BJ (cell line): ENCODE data around the gene ZNF385C. TPM values are rescaled to one million over a fixed set of nuclear protein-coding genes. Genes with fewer than 3 reads are reported as not detected.

Experiments
- CTCF ChIA-PET: fragments of 350-600 bp; formaldehyde crosslinking; extraction: SDS; loops from one replicate; lab custom pipeline; 2021; ENCODE audit warnings: antibody characterized with exemption, inconsistent platforms; lab: Yijun Ruan, JAX
- POLR2A ChIA-PET: fragments of 300-600 bp; sonication (Branson Sonifier 250); formaldehyde crosslinking; extraction: SDS; loops from one replicate; lab custom pipeline; 2021; ENCODE audit warnings: antibody characterized with exemption; lab: Charles Lee
- DNase-seq: peaks from one replicate; pipeline ENCODE4 v3.0.0-alpha.2; 2011; ENCODE audit warnings: low read depth
- H3K27me3 ChIP-seq: 2 replicates; pipeline ENCODE4 v1.6.0; 2011; ENCODE audit warnings: low read length; ENCODE audit not compliant: control insufficient read depth, insufficient read depth
- H3K36me3 ChIP-seq: 2 replicates; pipeline ENCODE4 v1.5.1; 2011; ENCODE audit warnings: low read length; ENCODE audit not compliant: control insufficient read depth, insufficient read depth
- H3K4me3 ChIP-seq: 2 replicates; pipeline ENCODE4 v1.5.1; 2011; ENCODE audit warnings: low read depth, mild to moderate bottlenecking, control low read depth, low read length
- CTCF ChIP-seq: IDR thresholded peaks from 2 replicates; pipeline ENCODE4 v1.5.1; 2011; ENCODE audit warnings: low read depth, mild to moderate bottlenecking, control low read depth, inconsistent platforms, low read length, moderate library complexity; ENCODE audit not compliant: insufficient read depth
- polyA plus RNA-seq: library from polyadenylated mRNA; depleted of rRNA; stranded (reverse); fragments of >200 nt; gene quantifications from 2 replicates; pipeline ENCODE4 v1.2.3, GENCODE V29; 2011

Gene ZNF385C
- polyA plus RNA-seq, 1 experiment: not detected

GRCh38 chr17:42110301-42111264 lies 12.3 kb upstream of the ZNF385C start:
- ChIA-PET CTCF (interaction anchor here (0.5 to 11.1 kb wide), 6 partner anchors 10 to 407 kb away, joined by 3 to 163 read pairs (median 4); partner anchors contain the start of genes CNP and ZNF385C), POLR2A (no interaction called here)
- H3K4me3 ChIP-seq: no peak overlapping the region
- H3K36me3 ChIP-seq: peaks cover 10% of the 10 kb centered on the region
- no peaks in the 10 kb centered on the region for H3K27me3 ChIP-seq
- no peak for DNase-seq
- TF ChIP-seq CTCF: no peak

- ChIA-PET CTCF (interaction anchor here (0.6 to 1.6 kb wide), 3 partner anchors 12 to 89 kb away, joined by 3 to 5 read pairs (median 4); partner anchors contain the start of genes KAT2A and NKIRAS2), POLR2A (interaction anchor here (0.6 kb wide), 1 partner anchor 151 kb away, joined by 3 read pairs; no protein-coding TSS in a partner anchor)
- Histone ChIP-seq H3K27me3 (no peaks in the 10 kb centered on the region), H3K4me3 (no peak overlapping the region), H3K36me3 (peaks cover 6% of the 10 kb centered on the region)
- TF ChIP-seq CTCF: no peak
- DNase-seq: no peak
Observed at GRCh38 chr17:42109086-42109485, 10.8 kb upstream of the ZNF385C start.

GRCh38 chr17:42107597-42108576 lies 9.6 kb upstream of the ZNF385C start:
- TF ChIP-seq CTCF: no peak
- H3K36me3 ChIP-seq: peaks cover 3% of the 10 kb centered on the region
- ChIA-PET CTCF (interaction anchor here (0.8 to 1.6 kb wide), 5 partner anchors 10 to 145 kb away, joined by 3 to 5 read pairs (median 4); partner anchors contain the start of gene NKIRAS2), POLR2A (no interaction called here)
- no peak overlapping the region for H3K4me3 ChIP-seq
- DNase-seq: no peak
- no peaks in the 10 kb centered on the region for H3K27me3 ChIP-seq

- Histone ChIP-seq H3K36me3 (peaks cover 3% of the 10 kb centered on the region), H3K27me3 (no peaks in the 10 kb centered on the region), H3K4me3 (no peak overlapping the region)
- CTCF ChIA-PET: interaction anchor here (0.9 to 1.2 kb wide), 3 partner anchors 10 to 144 kb away, joined by 3 to 4 read pairs (median 4); no protein-coding TSS in a partner anchor
- TF ChIP-seq CTCF: no peak
- POLR2A ChIA-PET: no interaction called here
- no peak for DNase-seq
Observed at GRCh38 chr17:42107124-42107523, 8.9 kb upstream of the ZNF385C start.
